LHCN-M2 (cell line): ENCODE data around the gene TYR. TPM values are rescaled to one million over a fixed set of nuclear protein-coding genes. Genes with fewer than 3 reads are reported as not detected.
"Not testable (repeated sequence)": the region's sequence is repeated elsewhere in the genome, so short reads cannot be mapped to it uniquely, and the experiment has no call there.

Experiments
- DNase-seq: peaks from one replicate; pipeline ENCODE4 v3.0.0-alpha.2; 2012; ENCODE audit warnings: low read depth
- total RNA-seq: library from RNA; depleted of rRNA; stranded (reverse); fragments of >200 nt; gene quantifications from 2 replicates; pipeline ENCODE4 v1.2.3, GENCODE V29; 2014

TYR gene
- total RNA-seq, 1 experiment from 2014 or later: not detected

GRCh38 chr11:89272540-89273088 is 94.9 kb downstream of the TYR start:
- not testable (repeated sequence) for DNase-seq

- not testable (repeated sequence) for DNase-seq
Observed at GRCh38 chr11:89273220-89273619, 95.5 kb downstream of the TYR start.

- no peak for DNase-seq
Observed at GRCh38 chr11:89275966-89276365, 98.3 kb downstream of the TYR start.

- DNase-seq: no peak
Observed at GRCh38 chr11:89279176-89279575, 101.5 kb downstream of the TYR start.

DNA sequence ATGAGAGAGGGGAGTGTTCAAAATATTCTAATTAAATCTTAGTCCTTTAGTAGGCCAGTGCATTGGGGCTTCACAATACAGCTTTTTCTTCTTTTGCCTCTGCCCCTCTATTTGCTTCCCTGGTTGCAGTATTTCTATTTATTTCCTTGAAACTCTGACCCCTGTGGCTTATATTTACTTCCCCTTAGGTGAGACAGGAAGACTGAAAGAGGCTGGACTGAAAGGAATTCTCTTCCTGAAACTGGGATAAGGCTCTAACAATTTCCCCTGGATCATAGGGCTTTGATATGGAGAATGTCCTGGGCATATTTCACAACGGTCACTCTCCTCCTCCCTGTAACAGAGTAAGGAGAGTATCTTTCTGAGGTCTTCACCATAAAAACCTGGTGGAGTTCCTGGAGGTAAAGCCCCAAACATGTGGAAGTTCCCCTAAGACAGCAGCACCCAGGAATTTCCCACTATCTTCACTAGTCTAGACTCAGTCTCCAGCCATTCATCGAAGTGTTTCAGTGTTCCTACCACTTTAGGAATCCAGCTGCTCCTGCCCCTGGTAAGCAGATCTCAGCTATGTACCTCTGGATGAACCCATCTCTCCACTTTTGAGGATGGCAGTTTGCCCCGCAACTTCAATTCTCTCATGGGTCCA is 103.5 kb downstream of the TYR start:
- DNase-seq: not testable (repeated sequence)

- not testable (repeated sequence) for DNase-seq
Observed at GRCh38 chr11:89286601-89287000, 108.9 kb downstream of the TYR start.

GRCh38 chr11:89288004-89288403 is 110.3 kb downstream of the TYR start:
- DNase-seq: not testable (repeated sequence)

- no peak for DNase-seq
Observed at GRCh38 chr11:89293965-89294679, 116.4 kb downstream of the TYR start.

GRCh38 chr11:89295023-89295422 is 117.3 kb downstream of the TYR start:
- not testable (repeated sequence) for DNase-seq

- DNase-seq: not testable (repeated sequence)
Observed at GRCh38 chr11:89303029-89303428, 125.4 kb downstream of the TYR start.

DNA sequence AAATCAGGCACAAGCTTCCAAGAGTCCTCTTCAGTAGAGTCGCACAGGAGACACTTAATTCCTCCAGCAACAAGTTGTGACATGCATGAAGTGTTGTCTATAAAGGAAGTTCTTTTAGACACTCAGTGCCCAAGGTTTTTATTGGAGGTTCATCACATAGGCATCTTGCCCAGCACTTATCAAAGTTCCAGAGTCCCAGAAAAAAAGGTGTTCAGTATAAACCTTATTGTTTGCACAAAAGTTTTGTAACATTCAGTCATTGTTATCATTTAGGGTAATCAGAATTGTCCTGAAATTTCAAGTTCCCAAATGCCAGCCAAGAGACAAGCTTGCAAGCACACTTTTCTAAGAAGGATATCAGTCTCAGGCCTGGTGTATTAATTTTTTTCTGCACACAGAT is 130.6 kb downstream of the TYR start:
- DNase-seq: not testable (repeated sequence)

DNA sequence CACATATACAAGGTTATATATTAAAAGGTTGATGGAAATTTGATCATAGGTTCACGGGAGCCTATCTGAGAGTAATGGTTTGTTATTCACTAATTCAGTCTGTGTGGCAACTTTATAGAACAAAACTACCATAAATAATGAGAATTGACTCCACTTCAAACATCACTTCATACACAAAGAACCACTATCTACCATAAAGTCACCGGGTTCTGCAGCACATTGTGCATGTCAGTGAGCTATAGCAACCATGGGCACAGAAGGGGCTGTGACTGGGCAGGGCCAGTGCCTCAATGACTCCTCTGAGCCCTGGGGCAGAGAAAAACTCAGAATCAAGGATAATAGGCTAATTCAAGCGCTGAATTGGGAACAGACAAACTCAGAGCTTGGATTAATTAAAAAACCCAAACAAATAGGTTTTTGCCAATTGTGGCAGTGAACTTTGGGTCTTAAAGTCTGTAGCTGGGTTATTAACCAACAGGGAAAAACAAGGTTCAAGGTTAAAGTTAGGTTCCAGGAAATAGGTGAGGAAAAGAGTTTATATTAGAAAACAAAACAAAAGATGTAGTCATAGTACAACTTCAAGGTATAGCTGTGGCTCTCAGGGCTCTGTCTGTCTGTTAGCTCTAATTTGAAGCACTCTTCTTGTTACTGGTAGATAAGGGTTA is 131.8 kb downstream of the TYR start:
- not testable (repeated sequence) for DNase-seq

DNA sequence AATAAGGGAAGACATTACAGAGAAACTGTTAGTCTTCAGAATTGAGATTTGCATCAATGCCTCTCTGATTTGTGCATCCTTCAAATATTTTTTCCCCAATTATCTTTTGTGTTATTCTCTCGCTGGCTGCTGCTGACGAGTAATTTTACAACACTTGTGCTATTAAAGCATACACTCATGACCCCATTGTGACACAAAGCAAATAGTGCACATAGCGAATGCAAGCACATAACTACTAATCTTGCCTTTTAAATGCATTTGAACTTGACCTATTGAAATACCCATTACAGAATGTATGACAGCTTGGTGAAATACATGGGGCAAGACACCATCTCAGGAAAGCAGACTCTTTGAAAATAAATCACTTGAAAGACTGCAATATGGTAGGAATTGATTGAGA is 132.9 kb downstream of the TYR start:
- not testable (repeated sequence) for DNase-seq

GRCh38 chr11:89321401-89321800 is 143.7 kb downstream of the TYR start:
- no peak for DNase-seq

GRCh38 chr11:89327885-89328284 is 150.2 kb downstream of the TYR start:
- DNase-seq: no peak

GRCh38 chr11:89331940-89332339 is 154.3 kb downstream of the TYR start:
- not testable (repeated sequence) for DNase-seq

GRCh38 chr11:89333704-89334103 is 156.0 kb downstream of the TYR start:
- DNase-seq: peak; percentile 9

GRCh38 chr11:89337100-89337650 is 159.5 kb downstream of the TYR start:
- not testable (repeated sequence) for DNase-seq

GRCh38 chr11:89338073-89338472 is 160.4 kb downstream of the TYR start:
- not testable (repeated sequence) for DNase-seq

GRCh38 chr11:89340450-89340849 is 162.8 kb downstream of the TYR start:
- DNase-seq: peak; percentile 3

- DNase-seq: not testable (repeated sequence)
Observed at GRCh38 chr11:89342880-89343572, 165.4 kb downstream of the TYR start.
